Testis (tissue), 2 donors: ENCODE measurements around the gene MIF.

ENCODE experiments used
- POLR2A ChIP-seq: fragments of 450-650 bp; IDR thresholded peaks from one replicate; pipeline ENCODE4 v1.6.1; 2017; ENCODE audit warnings: antibody characterized with exemption, mild to moderate bottlenecking, moderate library complexity
- TF ChIP-seq, protein P1 (sequence below), 3 experiments: fragments of 450-650 bp in 2 of 3; fragments of 200-600 bp in 1 of 3; sonication (generic) in 1 of 3; IDR thresholded peaks; one replicate each; pipeline ENCODE4 v1.5.1; 2016 to 2019; ENCODE audit warnings: antibody characterized with exemption in 3 of 3, mild to moderate bottlenecking in 2 of 3, moderate library complexity in 1 of 3

DNA sequence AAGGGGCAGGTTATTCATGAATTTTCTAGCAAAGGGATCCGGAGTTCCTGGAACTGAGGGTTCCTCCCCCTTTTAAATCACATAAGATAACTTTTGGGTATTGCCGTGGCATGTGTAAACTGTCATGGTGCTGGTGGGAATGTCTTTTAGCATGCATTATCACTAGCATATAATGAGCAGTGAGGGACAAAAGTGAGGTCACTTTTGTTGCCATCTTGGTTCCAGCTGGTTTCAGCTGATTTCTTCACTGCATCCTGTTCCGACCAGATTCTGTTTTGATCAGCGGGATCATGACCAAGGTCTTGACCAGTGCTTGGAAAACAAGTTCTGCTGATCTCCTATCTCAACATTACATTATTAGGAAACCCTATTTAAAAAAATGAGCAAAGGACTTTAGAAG lies 7.4 kb downstream of the MIF start:
- TF ChIP-seq, protein P1, sequence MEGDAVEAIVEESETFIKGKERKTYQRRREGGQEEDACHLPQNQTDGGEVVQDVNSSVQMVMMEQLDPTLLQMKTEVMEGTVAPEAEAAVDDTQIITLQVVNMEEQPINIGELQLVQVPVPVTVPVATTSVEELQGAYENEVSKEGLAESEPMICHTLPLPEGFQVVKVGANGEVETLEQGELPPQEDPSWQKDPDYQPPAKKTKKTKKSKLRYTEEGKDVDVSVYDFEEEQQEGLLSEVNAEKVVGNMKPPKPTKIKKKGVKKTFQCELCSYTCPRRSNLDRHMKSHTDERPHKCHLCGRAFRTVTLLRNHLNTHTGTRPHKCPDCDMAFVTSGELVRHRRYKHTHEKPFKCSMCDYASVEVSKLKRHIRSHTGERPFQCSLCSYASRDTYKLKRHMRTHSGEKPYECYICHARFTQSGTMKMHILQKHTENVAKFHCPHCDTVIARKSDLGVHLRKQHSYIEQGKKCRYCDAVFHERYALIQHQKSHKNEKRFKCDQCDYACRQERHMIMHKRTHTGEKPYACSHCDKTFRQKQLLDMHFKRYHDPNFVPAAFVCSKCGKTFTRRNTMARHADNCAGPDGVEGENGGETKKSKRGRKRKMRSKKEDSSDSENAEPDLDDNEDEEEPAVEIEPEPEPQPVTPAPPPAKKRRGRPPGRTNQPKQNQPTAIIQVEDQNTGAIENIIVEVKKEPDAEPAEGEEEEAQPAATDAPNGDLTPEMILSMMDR (IDR thresholded peaks at IDR 0.05), result no peak
- TF ChIP-seq POLR2A, result no peak
